OCI-M2 (cell line): ENCODE results near the gene FOXP1.

ENCODE experiments used
- DNase-seq: peaks from one replicate; lab custom pipeline; 2025; ENCODE audit not compliant: unreplicated experiment; lab: John Stamatoyannopoulos, UW

Gene FOXP1

DNA sequence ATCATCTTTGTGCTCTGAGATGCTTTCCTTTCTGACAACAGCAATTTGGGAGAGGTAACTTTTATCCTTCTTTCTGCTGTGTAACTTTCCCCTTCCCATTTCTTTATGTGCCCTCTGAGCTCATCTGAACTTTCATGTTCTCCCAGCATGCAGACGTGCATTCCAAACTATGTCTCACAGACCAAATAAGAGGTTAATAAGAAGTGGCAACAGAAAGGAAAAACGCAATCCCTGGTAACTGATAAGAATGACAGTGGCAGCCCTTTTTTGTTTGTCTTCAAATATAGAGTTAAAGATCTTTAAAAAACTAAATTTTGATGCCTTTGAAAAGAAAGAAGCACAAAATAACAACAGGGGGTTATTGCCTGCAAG, 533.4 kb downstream of the FOXP1 start:
- no peak for DNase-seq

DNA sequence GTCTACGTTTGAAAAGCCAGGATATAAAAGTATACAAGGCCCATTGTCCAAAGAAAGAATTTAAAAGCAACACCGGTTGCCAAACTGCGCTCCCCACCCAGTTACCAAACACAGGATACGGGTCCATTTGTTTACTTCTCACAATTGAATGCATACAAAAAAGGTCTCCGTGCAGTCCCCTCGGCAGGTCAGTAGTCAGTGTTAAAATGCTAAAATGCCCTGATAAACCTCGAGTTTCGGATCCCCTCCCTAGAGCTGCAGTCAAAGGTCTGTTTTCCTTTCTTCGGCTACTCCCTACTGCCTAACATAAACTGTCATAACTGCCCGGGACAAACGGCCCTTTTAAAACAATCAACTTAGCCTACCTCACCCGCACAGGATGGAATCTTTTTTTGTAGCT, 534.6 kb downstream of the FOXP1 start:
- no peak for DNase-seq

GRCh38 chr3:71047616-71048531, 535.7 kb downstream of the FOXP1 start:
- no peak for DNase-seq

- no peak for DNase-seq
Observed at GRCh38 chr3:71046791-71047190, 536.7 kb downstream of the FOXP1 start.

DNA sequence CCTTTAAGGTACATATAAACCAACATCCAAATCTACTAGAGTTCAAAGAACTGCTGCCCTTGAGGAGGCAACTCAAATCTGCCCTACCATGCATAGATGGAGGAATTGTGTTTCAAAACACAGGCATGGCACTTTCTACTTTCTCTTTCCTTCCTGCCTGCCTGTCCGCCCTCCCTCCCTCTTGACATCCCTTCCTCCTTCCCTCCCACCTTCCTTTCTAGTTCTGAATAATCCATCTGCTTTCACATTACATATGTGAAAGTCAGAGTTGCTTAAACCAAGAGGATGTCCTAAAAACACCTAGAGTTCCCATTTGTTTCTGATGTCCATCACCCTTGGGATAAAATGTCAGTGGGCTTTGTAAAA, 537.6 kb downstream of the FOXP1 start:
- no peak for DNase-seq

- no peak for DNase-seq
Observed at GRCh38 chr3:71045212-71045916, 538.2 kb downstream of the FOXP1 start.

DNA sequence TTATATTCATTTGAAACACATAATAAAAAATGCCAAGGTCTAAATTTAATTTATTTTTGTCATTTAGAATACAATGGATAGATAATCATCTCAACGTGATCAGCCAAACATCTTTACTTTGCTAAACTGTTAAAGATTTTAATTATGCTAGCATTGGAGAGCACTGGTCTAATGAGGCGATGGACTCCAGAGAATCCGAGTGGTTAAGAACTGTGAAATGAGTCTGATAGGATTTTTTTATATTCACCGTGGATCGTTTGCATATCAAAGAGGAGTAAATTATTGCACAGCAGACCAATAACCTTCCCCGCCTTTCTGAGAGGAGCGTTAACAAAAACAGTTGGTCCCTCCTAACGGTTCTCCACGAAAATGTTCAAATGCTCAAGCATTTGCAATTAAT, 540.8 kb downstream of the FOXP1 start:
- DNase-seq = no peak

GRCh38 chr3:71041371-71041770, 542.2 kb downstream of the FOXP1 start:
- DNase-seq = no peak

DNA sequence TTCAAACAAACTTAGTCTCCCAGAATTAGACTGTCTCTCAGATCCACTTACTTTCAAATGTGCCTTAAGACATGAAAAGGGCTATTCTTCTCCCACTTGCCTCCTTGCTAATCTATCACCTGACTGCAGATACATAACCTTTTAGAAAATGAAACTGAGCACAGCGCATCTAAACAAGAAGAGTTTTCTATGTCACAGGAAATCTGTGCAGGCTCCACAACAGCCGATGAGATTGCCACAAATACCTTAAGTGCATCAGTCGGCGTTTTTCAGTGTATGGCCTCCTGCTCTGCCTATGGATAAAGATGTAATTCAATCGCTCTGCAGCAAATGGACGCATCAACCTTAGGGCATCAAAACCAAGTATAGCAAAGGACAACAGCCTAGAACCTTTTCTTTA, 544.2 kb downstream of the FOXP1 start:
- DNase-seq = no peak

GRCh38 chr3:71037775-71038174, 545.8 kb downstream of the FOXP1 start:
- no peak for DNase-seq

GRCh38 chr3:71035886-71036285, 547.6 kb downstream of the FOXP1 start:
- DNase-seq = no peak

- DNase-seq = no peak
Observed at GRCh38 chr3:71035314-71035713, 548.2 kb downstream of the FOXP1 start.

DNA sequence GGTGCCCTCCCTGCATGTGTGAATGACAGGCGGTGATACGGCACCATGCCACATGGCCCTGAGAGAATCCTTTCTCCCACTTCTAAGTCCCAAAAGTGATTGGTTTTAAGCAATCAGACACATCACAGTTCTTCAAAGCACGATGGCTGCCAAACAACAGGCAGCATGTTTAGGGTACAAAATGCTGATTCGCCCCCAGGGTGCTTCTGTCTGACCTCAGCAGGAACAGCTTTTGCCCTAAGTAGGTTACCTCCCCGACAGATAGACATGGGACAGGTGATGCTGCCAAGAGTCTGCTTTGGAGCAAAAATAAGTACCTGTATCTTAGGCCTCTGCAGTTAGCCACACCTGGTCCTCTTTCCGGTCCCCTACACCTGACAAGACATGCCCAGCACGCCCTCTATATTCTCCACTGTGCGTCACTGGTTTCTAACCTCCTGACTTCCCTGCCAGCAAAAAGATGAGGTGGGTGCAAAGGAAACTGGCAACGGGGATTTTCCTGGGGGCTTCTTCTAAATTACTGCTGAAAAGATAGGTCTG, 549.8 kb downstream of the FOXP1 start:
- no peak for DNase-seq

- no peak for DNase-seq
Observed at GRCh38 chr3:71031914-71032521, 551.5 kb downstream of the FOXP1 start.

GRCh38 chr3:71031181-71031580, 552.3 kb downstream of the FOXP1 start:
- DNase-seq = no peak

DNA sequence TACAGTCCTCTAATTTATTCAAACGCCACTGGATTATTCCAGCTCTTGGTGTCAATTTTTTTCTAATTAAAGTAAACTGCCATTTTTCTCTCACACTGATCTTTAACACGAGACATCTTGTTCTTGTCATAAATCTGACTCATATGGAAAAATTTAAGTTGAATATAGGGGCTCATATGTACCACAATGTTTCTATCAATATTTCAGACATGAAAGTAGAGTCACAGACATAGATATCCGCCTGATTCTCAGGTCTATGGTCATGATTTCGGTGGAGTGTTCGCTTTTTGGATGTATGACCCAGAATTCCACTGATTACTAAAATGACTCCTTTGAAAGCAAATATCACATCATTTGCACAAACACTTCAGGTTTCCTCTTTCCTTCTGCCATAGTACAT, 552.8 kb downstream of the FOXP1 start:
- DNase-seq = no peak

- DNase-seq = no peak
Observed at GRCh38 chr3:71029770-71030169, 553.8 kb downstream of the FOXP1 start.

DNA sequence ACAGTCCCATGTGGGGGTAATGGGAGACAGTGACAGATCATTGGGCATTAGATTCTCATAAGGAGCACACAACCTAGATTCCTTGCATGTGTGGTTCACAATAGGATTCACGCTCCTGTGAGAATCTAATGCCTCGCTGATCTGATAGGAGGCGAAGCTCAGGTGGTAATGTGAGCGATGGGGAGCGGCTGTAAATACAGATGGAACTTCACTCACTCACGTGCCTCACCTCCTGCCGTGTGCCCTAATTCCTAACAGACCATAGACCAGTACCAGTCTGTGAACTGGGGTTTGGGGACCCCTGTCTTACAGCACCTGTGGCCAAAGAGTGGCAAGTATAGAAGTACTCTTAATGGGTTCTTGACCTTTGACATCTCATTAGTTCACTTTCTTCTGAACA, 554.7 kb downstream of the FOXP1 start:
- no peak for DNase-seq

- no peak for DNase-seq
Observed at GRCh38 chr3:71028184-71028583, 555.3 kb downstream of the FOXP1 start.

GRCh38 chr3:71026634-71027578, 556.6 kb downstream of the FOXP1 start:
- no peak for DNase-seq

GRCh38 chr3:71025516-71025915, 558.0 kb downstream of the FOXP1 start:
- DNase-seq = no peak
